ENCODE measurements around the gene ADPRM. TPM values are rescaled to one million over a fixed set of nuclear protein-coding genes. Genes with fewer than 3 reads are reported as not detected.
A peak's percentile ranks its signal among the peaks of the same experiment; 100 is the strongest.

ADPRM gene
- total RNA-seq (1 to 10 TPM; 4.1 to 6.9 (median 4.3) TPM), polyA plus RNA-seq (1 to 10 TPM; 6.5 to 6.8 TPM)

GRCh38 chr17:10697092-10698081 lies at the start of gene ADPRM, which contains the start of gene SCO1:
ADPRM (plus strand) TSS chr17:10697594; CDS start chr17:10704927, 7,333 bp downstream.
SCO1 (minus strand) TSS chr17:10697533; CDS start chr17:10697507, 26 bp downstream.
- FAIRE-seq (no peak), ATAC-seq (peak; percentile 98 to 99 (median 98)), DNase-seq (peak; percentile 90 to 97 (median 93))
- 0 to 1% methylated on average over 81 to 84 of the region's 84 CpGs for WGBS, 2 donors
- Histone ChIP-seq H3K4me1 (peaks cover 6 to 15% (median 7%) of the 10 kb centered on the region in 3 donors), H3K27me3 (no peaks in the 10 kb centered on the region), H3K9me3 (no peaks in the 10 kb centered on the region), H3K27ac (peak within 1 kb of the TSS; percentile 94 to 97 (median 95)), H3K36me3 (peaks cover 0 to 4% (median 0%) of the 10 kb centered on the region in 3 donors), H3K4me3 (peak within 1 kb of the TSS; percentile 75 to 100 (median 96))
- intact Hi-C loops (cut with DNase I) = no loop called here
- peak; percentile 9 to 25 (median 21) for TF ChIP-seq CTCF (IDR thresholded peaks at IDR 0.05)

GRCh38 chr17:10648381-10648780 lies 49.0 kb upstream of the ADPRM start:
- FAIRE-seq = no peak
- intact Hi-C loops (cut with DNase I) = no loop called here
- no peak for ATAC-seq

GRCh38 chr17:10648956-10649355 lies 48.4 kb upstream of the ADPRM start:
- intact Hi-C loops (cut with DNase I) = no loop called here

More at GRCh38 chr17:10648381-10648780, 49.0 kb upstream of the ADPRM start:
- DNase-seq = no peak
- TF ChIP-seq CTCF (IDR thresholded peaks at IDR 0.05) = no peak
- no peaks in the 10 kb centered on the region for H3K36me3 ChIP-seq
- no peak overlapping the region for H3K4me3 ChIP-seq
- no peaks in the 10 kb centered on the region for H3K9me3 ChIP-seq
- no peak overlapping the region for H3K27ac ChIP-seq
- no peaks in the 10 kb centered on the region for H3K27me3 ChIP-seq
- no peaks in the 10 kb centered on the region for H3K4me1 ChIP-seq
- 91 to 92% methylated on average over 5 of the region's 5 CpGs for WGBS, 2 donors

GRCh38 chr17:10649602-10650001 lies 47.8 kb upstream of the ADPRM start:
- Histone ChIP-seq H3K27ac (no peak overlapping the region), H3K4me1 (no peaks in the 10 kb centered on the region), H3K4me3 (no peak overlapping the region), H3K27me3 (no peaks in the 10 kb centered on the region), H3K36me3 (no peaks in the 10 kb centered on the region), H3K9me3 (no peaks in the 10 kb centered on the region)
- DNase-seq (no peak), ATAC-seq (no peak), FAIRE-seq (no peak)
- TF ChIP-seq CTCF (IDR thresholded peaks at IDR 0.05) = no peak
- 78 to 86% methylated on average over 5 of the region's 5 CpGs for WGBS, 2 donors
- intact Hi-C loops (cut with DNase I) = loop anchor here in 1 of 3 donors (10.0 kb wide), 1 partner anchor 195 kb away; no protein-coding TSS in a partner anchor

More at GRCh38 chr17:10648956-10649355, 48.4 kb upstream of the ADPRM start:
- Histone ChIP-seq H3K4me1 (no peaks in the 10 kb centered on the region), H3K27me3 (no peaks in the 10 kb centered on the region), H3K27ac (no peak overlapping the region), H3K4me3 (no peak overlapping the region), H3K36me3 (no peaks in the 10 kb centered on the region), H3K9me3 (no peaks in the 10 kb centered on the region)
- FAIRE-seq (no peak), ATAC-seq (no peak), DNase-seq (no peak)
- TF ChIP-seq CTCF (IDR thresholded peaks at IDR 0.05) = no peak
- 74 to 81% methylated on average over 3 of the region's 3 CpGs for WGBS, 2 donors
